K562 (cell line): ENCODE data around the gene CRAMP1. TPM values are rescaled to one million over a fixed set of nuclear protein-coding genes. Genes with fewer than 3 reads are reported as not detected.
A peak's percentile ranks its signal among the peaks of the same experiment; 100 is the strongest.

ENCODE experiments used
- ATAC-seq: fragments of 200-7000 bp; cut with Tn5 transposase; 3 replicates; pipeline ENCODE4 v1.9.1; 2020; ENCODE audit warnings: moderate library complexity
- BruUV-seq: library from RNA; stranded (reverse); fragments of 400-500 nt; replicated peaks from 2 replicates; lab custom pipeline; 2021; lab: Mats Ljungman, UMichigan
- CTCF ChIA-PET: fragments of 300-600 bp; formaldehyde crosslinking; extraction: SDS; loops from one replicate; lab custom pipeline; 2021; ENCODE audit warnings: low intra/inter-chr PET ratio; lab: Yijun Ruan, JAX
- POLR2A ChIA-PET: fragments of 300-600, 350-650 bp; sonication (Branson Sonifier 250); formaldehyde crosslinking; extraction: SDS; loops from one replicate; lab custom pipeline; 2021; ENCODE audit warnings: antibody characterized with exemption, inconsistent platforms; lab: Yijun Ruan, JAX
- DNase-seq, 4 experiments: peaks; one replicate each; pipeline versions ENCODE4 v3.0.0 to v3.0.0-alpha.2; 2011 to 2018; ENCODE audit warnings: low spot score in 3 of 4, mixed read lengths in 3 of 4; ENCODE audit errors: extremely low read depth in 1 of 4
- FAIRE-seq: peaks from 2 replicates; lab custom pipeline; 2011; peaks lifted over from hg19 to GRCh38; lab: Jason Lieb, UNC
- H2AFZ ChIP-seq: 2 replicates; pipeline ENCODE4 v1.6.0; 2011; ENCODE audit warnings: low read depth, low read length, control low read depth, inconsistent platforms
- H3K27ac ChIP-seq: fragments of 200-600 bp; 3 replicates; pipeline ENCODE4 v1.8.0; 2011; ENCODE audit warnings: low read depth, mild to moderate bottlenecking, control low read depth, inconsistent platforms, low read length, moderate library complexity, mixed read lengths; ENCODE audit errors: extremely low read depth
- H3K27me3 ChIP-seq, 2 experiments: fragments of 300-600 bp in 1 of 2; 2 replicates in 1 of 2; 3 replicates in 1 of 2; pipeline versions ENCODE4 v1.6.0 to v1.8.0; 2011; ENCODE audit warnings: inconsistent platforms in 2 of 2, low read length in 2 of 2, mild to moderate bottlenecking in 1 of 2, mixed read lengths in 1 of 2, moderate library complexity in 1 of 2; ENCODE audit not compliant: control insufficient read depth in 2 of 2, insufficient read depth in 2 of 2
- H3K36me3 ChIP-seq: fragments of 300-600 bp; 3 replicates; pipeline ENCODE4 v1.8.0; 2011; ENCODE audit warnings: mild to moderate bottlenecking, low read length, inconsistent platforms; ENCODE audit not compliant: control insufficient read depth, insufficient read depth
- H3K4me1 ChIP-seq, 2 experiments: fragments of 200-600 bp in 1 of 2; replicated peaks in 1 of 2; 2 replicates in 1 of 2; 3 replicates in 1 of 2; pipeline versions ENCODE4 v1.5.1 to v1.8.0; 2011; ENCODE audit warnings: inconsistent platforms in 2 of 2, low read length in 2 of 2, mild to moderate bottlenecking in 1 of 2, mixed read lengths in 1 of 2, moderate library complexity in 1 of 2; ENCODE audit not compliant: control insufficient read depth in 2 of 2, insufficient read depth in 2 of 2
- H3K4me2 ChIP-seq: 2 replicates; pipeline ENCODE4 v1.6.1; 2011; ENCODE audit warnings: low read length, control low read depth, inconsistent platforms, mixed read lengths; ENCODE audit not compliant: insufficient read depth
- H3K4me3 ChIP-seq: fragments of 200-600 bp; sonication (generic), shearing (Covaris generic); 2 replicates; pipeline ENCODE4 v1.5.1; 2016; ENCODE audit warnings: control low read depth, inconsistent platforms
- H3K79me2 ChIP-seq: fragments of 200-600 bp; 3 replicates; pipeline ENCODE4 v1.8.0; 2011; ENCODE audit warnings: low read length, inconsistent platforms; ENCODE audit not compliant: control insufficient read depth, insufficient read depth
- H3K9ac ChIP-seq, 2 experiments: 2 replicates each; pipeline versions ENCODE4 v1.6.0 to v1.6.1; 2011; ENCODE audit warnings: low read depth in 2 of 2, low read length in 2 of 2, control low read depth in 1 of 2, inconsistent platforms in 1 of 2, mild to moderate bottlenecking in 1 of 2, mixed read lengths in 1 of 2; ENCODE audit not compliant: insufficient read depth in 1 of 2
- H3K9me1 ChIP-seq: one replicate; pipeline ENCODE4 v1.6.0; 2011; ENCODE audit warnings: inconsistent platforms, mild to moderate bottlenecking, low read length, moderate library complexity; ENCODE audit not compliant: control insufficient read depth, insufficient read depth
- H3K9me3 ChIP-seq: replicated peaks from 2 replicates; pipeline ENCODE4 v1.5.1; 2011; ENCODE audit warnings: low read depth, low read length, inconsistent platforms; ENCODE audit not compliant: control insufficient read depth, insufficient read depth
- H4K20me1 ChIP-seq: replicated peaks from 2 replicates; pipeline ENCODE4 v1.6.1; 2011; ENCODE audit warnings: low read length, inconsistent platforms, mixed read lengths; ENCODE audit not compliant: control insufficient read depth, insufficient read depth
- BMI1 ChIP-seq: fragments of 150-350 bp; IDR thresholded peaks from 2 replicates; pipeline ENCODE4 v1.6.1; 2014; ENCODE audit warnings: low read length
- CHD4 ChIP-seq: fragments of 200-600 bp; sonication (generic); IDR thresholded peaks from 3 replicates; pipeline ENCODE4 v1.6.1; 2012; ENCODE audit warnings: low read depth, mild to moderate bottlenecking, mixed read lengths, low read length, inconsistent platforms; ENCODE audit not compliant: insufficient read depth, insufficient replicate concordance, poor library complexity, severe bottlenecking
- POLR3A ChIP-seq: IDR thresholded peaks from 2 replicates; pipeline ENCODE4 v1.6.1; 2011; ENCODE audit warnings: borderline replicate concordance, mild to moderate bottlenecking, moderate library complexity; ENCODE audit not compliant: insufficient read length, insufficient read depth; ENCODE audit errors: extremely low read depth
- SMAD4 ChIP-seq: fragments of 250-450 bp; sonication (Bioruptor Pico); conservative IDR thresholded peaks from 2 replicates; pipeline ENCODE4 v1.8.0; 2021; ENCODE audit warnings: inconsistent platforms, mild to moderate bottlenecking, moderate library complexity
- SNRNP70 ChIP-seq: fragments of 200-400 bp; formaldehyde crosslinking; optimal IDR thresholded peaks from 2 replicates; pipeline ENCODE3; 2017; ENCODE audit warnings: low read depth, low read length
- XRCC4 ChIP-seq: IDR thresholded peaks from one replicate; pipeline ENCODE4 v1.6.1; 2011; ENCODE audit not compliant: insufficient read depth, insufficient read length; ENCODE audit errors: extremely low read depth
- ZNF121 ChIP-seq: sonication (generic); formaldehyde crosslinking; conservative IDR thresholded peaks from 2 replicates; pipeline ENCODE4 v1.8.0; 2022; ENCODE audit warnings: missing genetic modification reagents
- WGBS: fragments of 100-300 bp; shearing (Covaris generic); methylation state at CpG from one replicate; pipeline ENCODE4 v1.1.6; 2016; ENCODE audit warnings: low coverage, mixed read lengths; ENCODE audit not compliant: insufficient coverage; ENCODE audit errors: missing lambda C conversion rate; 5-methylcytosine and 5-hydroxymethylcytosine counted together
- in situ Hi-C: fragments of 300-500 bp; cut with MboI; formaldehyde crosslinking; loops from 4 replicates; pipeline ENCODE4 v1.15.0; 2018; ENCODE audit warnings: inconsistent platforms, mixed read lengths
- intact Hi-C: fragments of 100-400 bp; cut with micrococcal nuclease; formaldehyde crosslinking; loops from 2 replicates; pipeline ENCODE4 v1.14.2; 2022
- polyA plus RNA-seq, 8 experiments: library from polyadenylated mRNA; depleted of rRNA in 4 of 8; stranded (reverse) in 5 of 8; unstranded in 3 of 8; fragments of >200 nt; fragmentation: Nextera tagmentation in 2 of 8; fragmentation: Illumina TruSeq in 1 of 8; extraction: Ambion mirVana in 2 of 8; extraction: Trizol in 1 of 8; gene quantifications; 2 replicates each; pipeline versions ENCODE4 v1.2.1 to v1.2.3, GENCODE V29; 2011 to 2014; ENCODE audit warnings: inconsistent platforms in 1 of 8, missing spikeins in 1 of 8
- total RNA-seq, 7 experiments: library from RNA; depleted of rRNA in 6 of 7; stranded (reverse); fragments of >200 nt in 6 of 7; fragmentation: Illumina TruSeq in 2 of 7; extraction: Trizol in 2 of 7; gene quantifications; 2 replicates each; pipeline versions ENCODE4 v1.2.1 to v1.2.3, GENCODE V29; 2011 to 2021; ENCODE audit warnings: low replicate concordance in 1 of 7
- TF ChIP-seq, protein P1 (sequence below): sonication (generic); formaldehyde crosslinking; IDR thresholded peaks from 2 replicates; pipeline ENCODE4 v1.8.0; 2022; ENCODE audit warnings: mild to moderate bottlenecking, missing genetic modification reagents

CRAMP1 gene
- total and polyA plus RNA-seq, 9 of the 15 experiments (the other 6 are each of a cell fraction or from before 2014, with no cell fraction given), result 0.52 to 20.8 (median 7.5) TPM

DNA sequence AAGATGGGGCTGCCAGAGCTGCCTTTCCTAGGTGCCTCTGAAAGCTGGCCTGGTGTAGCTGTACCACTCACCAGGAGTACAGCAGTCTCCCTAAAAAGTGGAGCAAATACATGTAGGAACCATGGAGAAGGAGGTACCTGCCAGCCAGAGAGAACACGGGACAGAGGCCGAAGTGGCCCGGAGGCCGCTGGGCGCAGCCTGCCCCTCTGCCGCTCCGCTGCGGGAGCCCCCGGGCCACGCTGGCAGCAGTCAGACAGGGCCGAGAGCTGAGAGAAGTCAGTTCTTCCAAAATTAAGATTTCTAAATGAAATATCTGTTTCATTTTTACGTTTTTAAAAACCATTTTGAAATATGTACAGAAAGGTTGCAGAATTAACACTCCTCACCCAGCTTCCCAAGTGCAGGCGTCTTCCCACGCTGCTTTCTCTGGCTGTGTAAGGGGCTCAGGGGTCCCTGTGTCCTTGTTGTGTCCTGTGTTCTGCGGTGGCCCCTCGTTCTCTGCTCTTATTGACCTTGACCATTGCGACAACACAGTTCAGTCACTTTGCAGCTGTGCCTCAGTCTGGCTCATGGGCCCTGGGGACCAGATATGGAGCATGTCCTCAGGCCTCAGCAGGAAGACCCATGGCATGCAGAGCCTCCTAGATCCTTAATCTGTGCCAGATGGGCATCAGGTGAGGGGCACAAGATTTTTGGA, 98.8 kb downstream of the CRAMP1 start:
- peaks cover 9% of the 10 kb centered on the region; the same call in 1 of the 3 replicates for H3K36me3 ChIP-seq
- H3K4me1 ChIP-seq, result peaks cover 20 to 45% of the 10 kb centered on the region in 2 experiments
- POLR2A ChIA-PET, result no interaction called here
- H3K9ac ChIP-seq, result peak overlapping the region in 1 of 2 experiments; percentile 54; a peak in 1 of 4 replicates
- H3K9me1 ChIP-seq, result peaks cover 4% of the 10 kb centered on the region
- H3K9me3 ChIP-seq, result no peaks in the 10 kb centered on the region
- no peak overlapping the region for H3K27ac ChIP-seq
- CTCF ChIA-PET, result no interaction called here
- no peak for ATAC-seq
- no peak for FAIRE-seq
- intact Hi-C loops (no loop called here), in situ Hi-C loops (loop anchor here (5.0 kb wide), 1 partner anchor 51 kb away; no protein-coding TSS in a partner anchor)
- no TSS peak for BruUV-seq
- peaks cover 81% of the 10 kb centered on the region for H3K79me2 ChIP-seq
- no peak overlapping the region for H3K4me2 ChIP-seq
- H3K27me3 ChIP-seq, result no peaks in the 10 kb centered on the region
- 82% methylated on average over 13 of the region's 17 CpGs for WGBS
- H2AFZ ChIP-seq, result no peak overlapping the region
- H4K20me1 ChIP-seq, result peaks cover 36% of the 10 kb centered on the region
- no peak for DNase-seq
- H3K4me3 ChIP-seq, result no peak overlapping the region
- no peak for TF ChIP-seq ZNF121 (CRISPR knock-in tag)
- no peak for TF ChIP-seq SNRNP70
- no peak for TF ChIP-seq SMAD4 (CRISPR knock-in tag)
- TF ChIP-seq POLR3A, result no peak
- no peak for TF ChIP-seq BMI1
- no peak for TF ChIP-seq XRCC4
- no peak for TF ChIP-seq CHD4
- TF ChIP-seq, protein P1, sequence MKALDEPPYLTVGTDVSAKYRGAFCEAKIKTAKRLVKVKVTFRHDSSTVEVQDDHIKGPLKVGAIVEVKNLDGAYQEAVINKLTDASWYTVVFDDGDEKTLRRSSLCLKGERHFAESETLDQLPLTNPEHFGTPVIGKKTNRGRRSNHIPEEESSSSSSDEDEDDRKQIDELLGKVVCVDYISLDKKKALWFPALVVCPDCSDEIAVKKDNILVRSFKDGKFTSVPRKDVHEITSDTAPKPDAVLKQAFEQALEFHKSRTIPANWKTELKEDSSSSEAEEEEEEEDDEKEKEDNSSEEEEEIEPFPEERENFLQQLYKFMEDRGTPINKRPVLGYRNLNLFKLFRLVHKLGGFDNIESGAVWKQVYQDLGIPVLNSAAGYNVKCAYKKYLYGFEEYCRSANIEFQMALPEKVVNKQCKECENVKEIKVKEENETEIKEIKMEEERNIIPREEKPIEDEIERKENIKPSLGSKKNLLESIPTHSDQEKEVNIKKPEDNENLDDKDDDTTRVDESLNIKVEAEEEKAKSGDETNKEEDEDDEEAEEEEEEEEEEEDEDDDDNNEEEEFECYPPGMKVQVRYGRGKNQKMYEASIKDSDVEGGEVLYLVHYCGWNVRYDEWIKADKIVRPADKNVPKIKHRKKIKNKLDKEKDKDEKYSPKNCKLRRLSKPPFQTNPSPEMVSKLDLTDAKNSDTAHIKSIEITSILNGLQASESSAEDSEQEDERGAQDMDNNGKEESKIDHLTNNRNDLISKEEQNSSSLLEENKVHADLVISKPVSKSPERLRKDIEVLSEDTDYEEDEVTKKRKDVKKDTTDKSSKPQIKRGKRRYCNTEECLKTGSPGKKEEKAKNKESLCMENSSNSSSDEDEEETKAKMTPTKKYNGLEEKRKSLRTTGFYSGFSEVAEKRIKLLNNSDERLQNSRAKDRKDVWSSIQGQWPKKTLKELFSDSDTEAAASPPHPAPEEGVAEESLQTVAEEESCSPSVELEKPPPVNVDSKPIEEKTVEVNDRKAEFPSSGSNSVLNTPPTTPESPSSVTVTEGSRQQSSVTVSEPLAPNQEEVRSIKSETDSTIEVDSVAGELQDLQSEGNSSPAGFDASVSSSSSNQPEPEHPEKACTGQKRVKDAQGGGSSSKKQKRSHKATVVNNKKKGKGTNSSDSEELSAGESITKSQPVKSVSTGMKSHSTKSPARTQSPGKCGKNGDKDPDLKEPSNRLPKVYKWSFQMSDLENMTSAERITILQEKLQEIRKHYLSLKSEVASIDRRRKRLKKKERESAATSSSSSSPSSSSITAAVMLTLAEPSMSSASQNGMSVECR (CRISPR knock-in tag), result no peak
